AG09309 (cell line): Measurements from ENCODE around the gene NLGN1.

ENCODE experiments used
- DNase-seq: peaks from one replicate; pipeline ENCODE4 v3.0.0-alpha.2; 2010; ENCODE audit warnings: low read depth
- H3K4me3 ChIP-seq: 2 replicates; pipeline ENCODE4 v1.5.1; 2011; ENCODE audit warnings: mild to moderate bottlenecking, low read depth, low read length, moderate library complexity; ENCODE audit not compliant: control insufficient read depth
- TF ChIP-seq, protein P1 (sequence below): IDR thresholded peaks from 2 replicates; pipeline ENCODE4 v1.5.1; 2011; ENCODE audit warnings: mild to moderate bottlenecking, low read depth, low read length, inconsistent platforms; ENCODE audit not compliant: insufficient read depth, control insufficient read depth; ENCODE audit errors: missing control alignments

The NLGN1 gene

DNA sequence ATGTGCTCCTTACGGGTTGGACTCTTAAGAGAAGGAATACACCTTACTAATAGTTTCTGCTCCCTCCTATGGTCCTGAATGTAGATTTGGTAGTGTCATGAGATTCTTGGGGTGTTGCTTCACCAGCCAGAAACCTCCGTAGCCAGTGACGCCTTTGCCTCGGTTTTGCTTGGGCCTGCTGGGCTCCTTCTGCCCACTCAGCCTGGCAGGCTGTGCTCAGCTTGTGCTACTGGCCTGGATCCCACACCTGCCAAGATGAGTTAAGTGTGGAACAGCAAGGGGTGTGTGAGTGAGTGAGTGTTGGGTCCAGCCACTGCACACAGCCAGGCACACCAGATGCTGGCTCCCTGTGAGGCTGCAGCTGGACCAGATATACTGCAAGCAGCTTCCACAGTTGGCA lies 560.1 kb downstream of the NLGN1 start:
- no peak overlapping the region for H3K4me3 ChIP-seq
- no peak for DNase-seq
- TF ChIP-seq, protein P1, sequence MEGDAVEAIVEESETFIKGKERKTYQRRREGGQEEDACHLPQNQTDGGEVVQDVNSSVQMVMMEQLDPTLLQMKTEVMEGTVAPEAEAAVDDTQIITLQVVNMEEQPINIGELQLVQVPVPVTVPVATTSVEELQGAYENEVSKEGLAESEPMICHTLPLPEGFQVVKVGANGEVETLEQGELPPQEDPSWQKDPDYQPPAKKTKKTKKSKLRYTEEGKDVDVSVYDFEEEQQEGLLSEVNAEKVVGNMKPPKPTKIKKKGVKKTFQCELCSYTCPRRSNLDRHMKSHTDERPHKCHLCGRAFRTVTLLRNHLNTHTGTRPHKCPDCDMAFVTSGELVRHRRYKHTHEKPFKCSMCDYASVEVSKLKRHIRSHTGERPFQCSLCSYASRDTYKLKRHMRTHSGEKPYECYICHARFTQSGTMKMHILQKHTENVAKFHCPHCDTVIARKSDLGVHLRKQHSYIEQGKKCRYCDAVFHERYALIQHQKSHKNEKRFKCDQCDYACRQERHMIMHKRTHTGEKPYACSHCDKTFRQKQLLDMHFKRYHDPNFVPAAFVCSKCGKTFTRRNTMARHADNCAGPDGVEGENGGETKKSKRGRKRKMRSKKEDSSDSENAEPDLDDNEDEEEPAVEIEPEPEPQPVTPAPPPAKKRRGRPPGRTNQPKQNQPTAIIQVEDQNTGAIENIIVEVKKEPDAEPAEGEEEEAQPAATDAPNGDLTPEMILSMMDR = no peak

DNA sequence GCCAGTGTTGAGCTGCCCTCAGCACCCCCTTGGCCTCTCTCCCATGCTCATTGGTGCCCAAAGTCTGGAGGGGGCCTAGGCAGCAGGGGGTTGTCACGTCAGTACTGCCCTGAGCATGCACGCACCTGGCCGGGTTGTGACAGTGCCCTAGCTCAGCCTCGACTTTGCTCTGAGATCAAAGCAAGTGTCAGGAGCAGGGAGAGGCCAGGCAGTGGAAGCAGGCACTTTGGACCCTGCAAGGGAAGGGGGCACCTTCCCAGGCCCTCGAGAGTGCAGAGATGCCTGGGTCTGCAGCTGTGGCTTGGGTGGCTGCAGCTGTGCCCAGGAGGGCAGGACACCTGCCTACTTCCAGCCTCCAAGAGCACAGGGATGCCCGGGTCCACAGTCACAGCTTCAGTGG lies 561.3 kb downstream of the NLGN1 start:
- no peak overlapping the region for H3K4me3 ChIP-seq
- TF ChIP-seq, protein P1 = no peak
- DNase-seq = no peak

DNA sequence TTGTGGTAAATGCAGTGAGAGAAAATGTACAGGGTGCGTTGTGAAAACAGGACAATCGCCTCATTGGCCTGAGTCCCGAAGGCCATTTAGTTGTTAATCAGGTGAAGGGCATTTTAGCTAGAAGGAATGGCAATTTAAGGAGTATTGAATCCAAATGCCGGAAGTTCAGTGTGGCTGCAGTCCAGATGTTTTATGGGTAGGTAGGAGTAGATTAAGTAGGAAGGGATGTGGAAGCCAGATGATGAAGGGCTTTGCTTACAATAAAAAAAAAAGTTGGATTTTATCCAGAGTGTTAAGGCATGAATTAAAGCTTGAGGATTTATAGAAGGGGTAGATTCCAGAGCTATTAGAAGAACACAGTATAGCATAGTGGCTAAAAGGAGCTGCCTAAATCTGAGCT lies 572.7 kb downstream of the NLGN1 start:
- DNase-seq = no peak
- no peak overlapping the region for H3K4me3 ChIP-seq
- TF ChIP-seq, protein P1 = no peak

DNA sequence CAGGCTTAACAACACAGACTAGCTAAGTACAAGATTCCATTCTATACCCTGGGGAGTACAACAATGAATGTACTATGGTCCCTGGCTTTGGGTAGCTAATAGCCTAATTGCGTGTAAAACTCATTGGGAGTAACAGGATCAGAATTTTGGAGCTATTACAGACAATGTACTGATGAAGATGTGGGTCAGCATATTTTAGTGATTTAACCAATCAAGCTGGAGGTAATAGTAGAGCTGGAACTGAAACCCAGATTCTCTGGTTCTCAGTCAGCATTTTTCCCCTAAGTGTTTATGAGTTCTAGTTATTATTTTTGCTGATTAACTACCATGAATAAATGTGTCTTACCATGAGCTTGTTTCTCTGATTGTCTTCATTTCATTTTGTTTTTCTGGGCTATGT lies 578.7 kb downstream of the NLGN1 start:
- no peak overlapping the region for H3K4me3 ChIP-seq
- TF ChIP-seq, protein P1 = no peak
- DNase-seq = no peak

DNA sequence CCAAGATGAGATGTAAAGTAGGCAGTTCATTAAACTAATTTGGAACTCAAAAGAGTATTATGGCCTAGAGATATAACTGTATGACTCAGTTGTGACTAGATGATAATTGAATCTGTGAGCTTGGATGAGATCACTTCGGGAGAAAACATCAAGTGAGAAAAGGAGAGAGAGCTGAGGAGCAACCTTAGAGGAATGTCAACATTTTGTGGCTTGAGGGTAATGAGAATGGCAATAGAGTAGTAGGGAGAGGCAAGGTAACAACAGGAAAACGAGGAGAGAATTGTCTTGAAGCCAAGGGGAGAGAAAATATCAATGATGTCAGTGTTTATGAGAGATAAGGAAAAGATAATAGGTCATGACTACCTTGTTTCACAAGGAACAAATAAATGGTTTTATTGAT lies 580.2 kb downstream of the NLGN1 start:
- no peak overlapping the region for H3K4me3 ChIP-seq
- no peak for DNase-seq
- TF ChIP-seq, protein P1 = no peak

DNA sequence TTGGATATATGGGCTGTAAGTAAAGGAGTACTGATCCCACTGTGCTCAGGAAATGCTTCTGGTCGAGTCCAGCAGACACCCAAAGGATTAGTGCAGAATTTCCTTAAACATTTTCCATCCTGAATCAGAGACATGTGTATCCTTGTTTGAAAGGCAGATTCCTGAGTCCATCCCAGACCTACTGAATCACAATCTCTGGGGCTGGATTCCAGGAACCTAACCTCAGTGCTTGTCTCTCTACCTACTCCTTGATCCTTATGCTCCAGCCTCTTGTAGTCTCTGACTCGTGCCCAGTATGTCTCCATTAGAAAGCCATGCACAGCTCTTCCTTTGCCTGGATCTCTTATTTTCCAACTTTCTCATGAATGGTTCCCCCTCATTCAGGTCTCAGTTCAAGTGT lies 585.8 kb downstream of the NLGN1 start:
- TF ChIP-seq, protein P1 = no peak
- DNase-seq = no peak
- H3K4me3 ChIP-seq = no peak overlapping the region

DNA sequence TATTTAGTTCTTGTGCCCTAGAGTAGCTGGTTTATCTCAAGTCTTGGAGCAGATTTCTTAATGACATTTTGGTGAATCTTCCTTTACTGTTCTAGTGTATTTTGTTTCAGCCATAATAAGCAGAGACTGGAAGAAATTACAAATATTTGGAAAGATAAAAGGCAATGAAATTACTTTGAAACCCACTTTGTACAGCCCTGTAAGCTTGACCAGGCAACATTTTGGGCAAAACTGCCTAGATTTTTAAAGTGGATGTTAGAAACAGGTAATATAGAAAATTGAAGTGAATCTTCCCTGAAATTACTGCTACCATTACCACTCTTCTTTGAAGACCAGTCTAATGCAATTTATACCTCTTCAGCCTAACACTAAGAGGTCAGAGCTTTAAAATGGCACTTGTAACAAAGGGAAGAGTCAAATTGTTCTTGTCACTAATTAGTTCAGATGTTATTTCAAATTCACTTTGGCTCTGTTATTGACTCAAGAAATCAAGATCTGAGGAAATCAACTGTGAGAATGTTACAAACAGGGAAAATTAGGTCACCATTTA lies 589.4 kb downstream of the NLGN1 start:
- TF ChIP-seq, protein P1 = no peak
- DNase-seq = no peak
- no peak overlapping the region for H3K4me3 ChIP-seq
